Astrocyte (in vitro differentiated cells and primary cell): ENCODE data around the gene ZNF516. TPM values are rescaled to one million over a fixed set of nuclear protein-coding genes. Genes with fewer than 3 reads are reported as not detected.

ENCODE experiments used
- DNase-seq: peaks from one replicate; pipeline ENCODE4 v3.0.0-alpha.2; 2010; ENCODE audit warnings: low read depth
- FAIRE-seq: peaks from 2 replicates; lab custom pipeline; 2011; peaks lifted over from hg19 to GRCh38; lab: Jason Lieb, UNC
- H2AFZ ChIP-seq: 2 replicates; pipeline ENCODE4 v1.6.0; 2012; ENCODE audit warnings: low read depth, low read length, inconsistent platforms
- H3K27ac ChIP-seq: 2 replicates; pipeline ENCODE4 v1.5.1; 2011; ENCODE audit warnings: low read depth, low read length, inconsistent platforms
- H3K27me3 ChIP-seq: 2 replicates; pipeline ENCODE4 v1.6.0; 2011; ENCODE audit warnings: low read length, inconsistent platforms; ENCODE audit not compliant: insufficient read depth
- H3K36me3 ChIP-seq: 2 replicates; pipeline ENCODE4 v1.5.1; 2011; ENCODE audit warnings: low read length, inconsistent platforms; ENCODE audit not compliant: insufficient read depth
- H3K4me1 ChIP-seq: 2 replicates; pipeline ENCODE4 v1.5.1; 2011; ENCODE audit warnings: low read length, inconsistent platforms; ENCODE audit not compliant: insufficient read depth
- H3K4me2 ChIP-seq: 2 replicates; pipeline ENCODE4 v1.6.0; 2012; ENCODE audit warnings: low read length, inconsistent platforms
- H3K4me3 ChIP-seq: 2 replicates; pipeline ENCODE4 v1.5.1; 2011; ENCODE audit warnings: low read depth, mild to moderate bottlenecking, low read length, inconsistent platforms; ENCODE audit not compliant: insufficient read depth
- H3K79me2 ChIP-seq: 2 replicates; pipeline ENCODE4 v1.6.0; 2012; ENCODE audit warnings: mild to moderate bottlenecking, low read length, inconsistent platforms; ENCODE audit not compliant: insufficient read depth
- H3K9ac ChIP-seq: 2 replicates; pipeline ENCODE4 v1.6.0; 2012; ENCODE audit warnings: mild to moderate bottlenecking, low read length, inconsistent platforms
- H3K9me3 ChIP-seq: 2 replicates; pipeline ENCODE4 v1.5.1; 2012; ENCODE audit warnings: low read depth, mild to moderate bottlenecking, low read length, inconsistent platforms; ENCODE audit not compliant: insufficient read depth
- H4K20me1 ChIP-seq: 2 replicates; pipeline ENCODE4 v1.6.0; 2012; ENCODE audit warnings: low read length, inconsistent platforms; ENCODE audit not compliant: insufficient read depth
- H3K27ac Mint-ChIP-seq: one replicate; pipeline ENCODE4 v1.8.0; 2021; ENCODE audit warnings: mild to moderate bottlenecking, mixed read lengths; ENCODE audit not compliant: unreplicated experiment
- H3K27me3 Mint-ChIP-seq: one replicate; pipeline ENCODE4 v1.8.0; 2021; ENCODE audit warnings: low read depth, mixed read lengths; ENCODE audit not compliant: unreplicated experiment
- H3K36me3 Mint-ChIP-seq: one replicate; pipeline ENCODE4 v1.8.0; 2021; ENCODE audit warnings: low read depth, mixed read lengths; ENCODE audit not compliant: unreplicated experiment
- H3K4me1 Mint-ChIP-seq: one replicate; pipeline ENCODE4 v1.8.0; 2021; ENCODE audit warnings: low read depth, mixed read lengths; ENCODE audit not compliant: unreplicated experiment
- H3K4me3 Mint-ChIP-seq: one replicate; pipeline ENCODE4 v1.8.0; 2021; ENCODE audit warnings: mild to moderate bottlenecking, moderate library complexity, mixed read lengths; ENCODE audit not compliant: unreplicated experiment
- H3K9me3 Mint-ChIP-seq: one replicate; pipeline ENCODE4 v1.8.0; 2021; ENCODE audit warnings: mild to moderate bottlenecking, mixed read lengths; ENCODE audit not compliant: unreplicated experiment
- EZH2 ChIP-seq: IDR thresholded peaks from 2 replicates; pipeline ENCODE4 v1.6.1; 2012; ENCODE audit warnings: mild to moderate bottlenecking, low read length, inconsistent platforms; ENCODE audit not compliant: insufficient read depth
- total RNA-seq: library from RNA; stranded (reverse); gene quantifications from 2 replicates; pipeline ENCODE4 v1.2.1, GENCODE V29; 2021
- TF ChIP-seq, protein P1 (sequence below): IDR thresholded peaks from 2 replicates; pipeline ENCODE4 v1.5.1; 2011; ENCODE audit warnings: low read depth, mild to moderate bottlenecking, inconsistent platforms, low read length, moderate library complexity; ENCODE audit not compliant: insufficient read depth

The ZNF516 gene
- total RNA-seq, 1 donor from 2014 or later = 59.8 TPM

DNA sequence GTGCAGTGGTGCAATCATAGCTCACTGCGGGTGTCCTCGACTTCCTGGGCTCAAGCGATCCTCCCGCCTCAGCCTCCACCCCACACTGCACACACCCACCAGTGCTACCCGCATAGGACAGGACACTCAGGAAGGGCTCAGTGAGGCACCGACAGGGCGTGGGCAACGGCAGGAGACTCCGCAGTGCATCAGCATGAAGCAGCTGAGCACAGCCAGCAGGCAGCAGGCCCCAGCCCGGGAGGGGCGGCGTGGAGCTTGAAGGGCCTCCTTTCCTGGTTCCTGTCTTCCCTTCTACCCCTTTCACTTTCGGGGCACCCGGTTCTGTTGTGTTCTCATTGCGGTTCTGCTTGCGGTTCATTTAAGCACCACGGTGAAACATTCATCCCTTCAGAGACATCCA lies 89.8 kb downstream of the ZNF516 start:
- Mint-ChIP-seq H3K4me3 (no peak overlapping the region), H3K27ac (no peak overlapping the region), H3K9me3 (no peaks in the 10 kb centered on the region), H3K27me3 (no peaks in the 10 kb centered on the region), H3K4me1 (no peaks in the 10 kb centered on the region), H3K36me3 (peaks cover 13% of the 10 kb centered on the region)
- FAIRE-seq = no peak
- Histone ChIP-seq H2AFZ (no peak overlapping the region), H3K36me3 (no peaks in the 10 kb centered on the region), H3K4me2 (no peak overlapping the region), H3K9ac (no peak overlapping the region), H3K27ac (no peak overlapping the region), H3K4me3 (no peak overlapping the region), H3K79me2 (peaks cover 74% of the 10 kb centered on the region), H3K9me3 (no peaks in the 10 kb centered on the region), H3K27me3 (no peaks in the 10 kb centered on the region), H4K20me1 (peaks cover 84% of the 10 kb centered on the region), H3K4me1 (no peaks in the 10 kb centered on the region)
- TF ChIP-seq EZH2 = no peak
- TF ChIP-seq, protein P1, sequence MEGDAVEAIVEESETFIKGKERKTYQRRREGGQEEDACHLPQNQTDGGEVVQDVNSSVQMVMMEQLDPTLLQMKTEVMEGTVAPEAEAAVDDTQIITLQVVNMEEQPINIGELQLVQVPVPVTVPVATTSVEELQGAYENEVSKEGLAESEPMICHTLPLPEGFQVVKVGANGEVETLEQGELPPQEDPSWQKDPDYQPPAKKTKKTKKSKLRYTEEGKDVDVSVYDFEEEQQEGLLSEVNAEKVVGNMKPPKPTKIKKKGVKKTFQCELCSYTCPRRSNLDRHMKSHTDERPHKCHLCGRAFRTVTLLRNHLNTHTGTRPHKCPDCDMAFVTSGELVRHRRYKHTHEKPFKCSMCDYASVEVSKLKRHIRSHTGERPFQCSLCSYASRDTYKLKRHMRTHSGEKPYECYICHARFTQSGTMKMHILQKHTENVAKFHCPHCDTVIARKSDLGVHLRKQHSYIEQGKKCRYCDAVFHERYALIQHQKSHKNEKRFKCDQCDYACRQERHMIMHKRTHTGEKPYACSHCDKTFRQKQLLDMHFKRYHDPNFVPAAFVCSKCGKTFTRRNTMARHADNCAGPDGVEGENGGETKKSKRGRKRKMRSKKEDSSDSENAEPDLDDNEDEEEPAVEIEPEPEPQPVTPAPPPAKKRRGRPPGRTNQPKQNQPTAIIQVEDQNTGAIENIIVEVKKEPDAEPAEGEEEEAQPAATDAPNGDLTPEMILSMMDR = no peak
- DNase-seq = no peak

DNA sequence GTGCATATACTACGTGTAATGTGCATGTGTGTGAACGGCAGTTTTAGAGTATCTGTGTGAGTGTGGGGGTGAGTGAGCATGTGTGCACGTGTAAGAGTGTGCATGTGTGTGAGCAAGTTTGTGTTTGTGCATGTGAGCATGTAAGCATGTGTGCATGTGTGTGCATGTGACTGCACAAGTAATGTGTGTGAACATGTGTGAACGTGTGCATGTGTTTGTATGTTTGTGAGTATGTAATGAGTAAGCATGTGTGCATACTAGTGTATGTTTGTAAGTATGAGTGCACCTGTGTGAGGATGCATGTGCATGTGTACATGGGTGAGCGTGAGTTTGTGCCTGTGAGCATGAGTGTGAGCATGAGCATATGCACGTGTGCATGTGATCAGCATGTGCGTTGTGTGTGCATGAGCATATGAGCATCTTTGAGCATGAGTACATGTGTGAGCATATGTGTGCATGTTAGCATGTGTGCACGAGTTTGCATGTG lies 90.7 kb downstream of the ZNF516 start:
- Histone ChIP-seq H3K79me2 (peaks cover 71% of the 10 kb centered on the region), H4K20me1 (peaks cover 90% of the 10 kb centered on the region)
- H3K4me3 Mint-ChIP-seq = no peak overlapping the region

More for the DNA sequence above, 90.7 kb downstream of the ZNF516 start:
- Histone ChIP-seq H3K36me3 (no peaks in the 10 kb centered on the region), H3K27me3 (no peaks in the 10 kb centered on the region), H3K9me3 (no peaks in the 10 kb centered on the region), H2AFZ (no peak overlapping the region), H3K4me3 (no peak overlapping the region), H3K9ac (no peak overlapping the region), H3K4me1 (no peaks in the 10 kb centered on the region), H3K4me2 (no peak overlapping the region), H3K27ac (no peak overlapping the region)
- DNase-seq (no peak), FAIRE-seq (peak; percentile 13)
- H3K27me3 Mint-ChIP-seq = no peaks in the 10 kb centered on the region
- peaks cover 9% of the 10 kb centered on the region for H3K36me3 Mint-ChIP-seq
- no peak overlapping the region for H3K27ac Mint-ChIP-seq
- no peaks in the 10 kb centered on the region for H3K4me1 Mint-ChIP-seq
- H3K9me3 Mint-ChIP-seq = no peaks in the 10 kb centered on the region
- no peak for TF ChIP-seq EZH2
- TF ChIP-seq, protein P1 = no peak
